Parathyroid adenoma (tissue), 2 donors: Measurements from ENCODE around the gene PLA2G4A.

ENCODE experiments used
- H2AFZ ChIP-seq: fragments of 300-600 bp; sonication (generic); one replicate; pipeline ENCODE4 v1.7.0; 2017; ENCODE audit warnings: antibody characterized with exemption, mild to moderate bottlenecking
- H3K27ac ChIP-seq: fragments of 300-600 bp; sonication (generic); one replicate; pipeline ENCODE4 v1.7.0; 2017
- H3K27me3 ChIP-seq: fragments of 300-600 bp; sonication (generic); one replicate; pipeline ENCODE4 v1.7.0; 2017; ENCODE audit warnings: low read length; ENCODE audit not compliant: control insufficient read depth, insufficient read depth
- H3K36me3 ChIP-seq: fragments of 300-600 bp; sonication (generic); one replicate; pipeline ENCODE4 v1.7.0; 2017; ENCODE audit warnings: low read length; ENCODE audit not compliant: control insufficient read depth, insufficient read depth
- H3K4me1 ChIP-seq: fragments of 300-600 bp; sonication (generic); one replicate; pipeline ENCODE4 v1.7.0; 2017; ENCODE audit warnings: control low read depth
- H3K4me2 ChIP-seq: fragments of 300-600 bp; sonication (generic); one replicate; pipeline ENCODE4 v1.7.0; 2017; ENCODE audit warnings: low read length
- H3K4me3 ChIP-seq: fragments of 300-600 bp; sonication (generic); one replicate; pipeline ENCODE4 v1.7.0; 2017; ENCODE audit warnings: low read depth, low read length
- H3K79me2 ChIP-seq: fragments of 300-600 bp; sonication (generic); one replicate; pipeline ENCODE4 v1.7.0; 2017; ENCODE audit warnings: control low read depth
- H3K9ac ChIP-seq: fragments of 300-600 bp; sonication (generic); one replicate; pipeline ENCODE4 v1.7.0; 2017; ENCODE audit warnings: mild to moderate bottlenecking
- H3K9me3 ChIP-seq: fragments of 300-600 bp; sonication (generic); one replicate; pipeline ENCODE4 v1.7.0; 2017; ENCODE audit warnings: low read length; ENCODE audit not compliant: control insufficient read depth
- CTCF ChIP-seq: fragments of 300-600 bp; sonication (generic); IDR thresholded peaks from one replicate; pipeline ENCODE4 v1.7.0; 2017; ENCODE audit warnings: antibody characterized with exemption, mild to moderate bottlenecking
- donor health status: primary hyperparathyroidism.

Gene PLA2G4A

GRCh38 chr1:186864296-186864695, 35.5 kb downstream of the PLA2G4A start:
- Histone ChIP-seq H3K9me3 (no peaks in the 10 kb centered on the region), H3K4me3 (no peak overlapping the region), H2AFZ (no peak overlapping the region), H3K36me3 (no peaks in the 10 kb centered on the region), H3K27me3 (no peaks in the 10 kb centered on the region), H3K4me1 (no peaks in the 10 kb centered on the region), H3K4me2 (no peak overlapping the region), H3K27ac (no peak overlapping the region), H3K79me2 (peaks cover 5% of the 10 kb centered on the region), H3K9ac (no peak overlapping the region)
- no peak for TF ChIP-seq CTCF

GRCh38 chr1:186865253-186865652, 36.5 kb downstream of the PLA2G4A start:
- Histone ChIP-seq H3K27ac (no peak overlapping the region), H3K27me3 (no peaks in the 10 kb centered on the region), H3K4me3 (no peak overlapping the region), H3K4me1 (no peaks in the 10 kb centered on the region), H3K79me2 (peaks cover 5% of the 10 kb centered on the region), H3K9me3 (no peaks in the 10 kb centered on the region), H3K4me2 (no peak overlapping the region), H3K36me3 (no peaks in the 10 kb centered on the region), H3K9ac (no peak overlapping the region), H2AFZ (no peak overlapping the region)
- no peak for TF ChIP-seq CTCF

- peaks cover 5% of the 10 kb centered on the region for H3K79me2 ChIP-seq
- no peak overlapping the region for H3K27ac ChIP-seq
- no peak overlapping the region for H3K4me2 ChIP-seq
- no peak overlapping the region for H3K9ac ChIP-seq
- H3K4me1 ChIP-seq, result peaks cover 2% of the 10 kb centered on the region
- no peaks in the 10 kb centered on the region for H3K27me3 ChIP-seq
- no peaks in the 10 kb centered on the region for H3K36me3 ChIP-seq
- H2AFZ ChIP-seq, result no peak overlapping the region
- TF ChIP-seq CTCF, result no peak
- H3K9me3 ChIP-seq, result no peaks in the 10 kb centered on the region
- H3K4me3 ChIP-seq, result no peak overlapping the region
These were observed 37.1 kb downstream of the PLA2G4A start for GRCh38 chr1:186865857-186866256.

GRCh38 chr1:186869526-186870228, 40.9 kb downstream of the PLA2G4A start:
- no peaks in the 10 kb centered on the region for H3K9me3 ChIP-seq
- H3K27ac ChIP-seq, result no peak overlapping the region
- peaks cover 2% of the 10 kb centered on the region for H3K4me1 ChIP-seq
- H3K27me3 ChIP-seq, result no peaks in the 10 kb centered on the region
- H3K9ac ChIP-seq, result no peak overlapping the region
- peaks cover 5% of the 10 kb centered on the region for H3K79me2 ChIP-seq
- H3K4me3 ChIP-seq, result peak overlapping the region; percentile 39
- no peaks in the 10 kb centered on the region for H3K36me3 ChIP-seq
- H3K4me2 ChIP-seq, result peak overlapping the region; percentile 47
- H2AFZ ChIP-seq, result no peak overlapping the region
- no peak for TF ChIP-seq CTCF

GRCh38 chr1:186871784-186872183, 43.0 kb downstream of the PLA2G4A start:
- Histone ChIP-seq H3K9me3 (no peaks in the 10 kb centered on the region), H3K36me3 (no peaks in the 10 kb centered on the region), H3K4me2 (no peak overlapping the region), H3K79me2 (peaks cover 7% of the 10 kb centered on the region), H3K27ac (no peak overlapping the region), H3K9ac (no peak overlapping the region), H2AFZ (no peak overlapping the region), H3K27me3 (no peaks in the 10 kb centered on the region), H3K4me1 (peaks cover 2% of the 10 kb centered on the region), H3K4me3 (no peak overlapping the region)
- TF ChIP-seq CTCF, result no peak
